ENCODE data around the gene MTCL1. TPM values are rescaled to one million over a fixed set of nuclear protein-coding genes. Genes with fewer than 3 reads are reported as not detected.

The MTCL1 gene
- total and polyA plus RNA-seq, 2 of the 8 experiments (the other 6 are each of a cell fraction or from before 2014, with no cell fraction given), result 16.6 to 60.8 TPM

GRCh38 chr18:8777846-8778245 is 72.5 kb downstream of the MTCL1 start:
- CTCF ChIA-PET (ENCODE audit: partially characterized antibody), result interaction anchor here (1.0 to 7.0 kb wide), 5 partner anchors 11 to 210 kb away, joined by 3 to 32 read pairs (median 4); no protein-coding TSS in a partner anchor
- no peak for TF ChIP-seq TBP (IDR thresholded peaks at IDR 0.05; ENCODE audit: low read depth, low read length)
- TF ChIP-seq RXRA (IDR thresholded peaks at IDR 0.05; ENCODE audit: insufficient read depth, low read depth, low read length), result no peak
- no peak for TF ChIP-seq CBX5 (IDR thresholded peaks at IDR 0.05; ENCODE audit: low read depth, low read length)
- no peak for TF ChIP-seq ATF2 (IDR thresholded peaks at IDR 0.05; ENCODE audit: low read length)
- TF ChIP-seq SIRT6 (IDR thresholded peaks at IDR 0.05; ENCODE audit: low read length), result no peak
- no peak for TF ChIP-seq KDM1A (IDR thresholded peaks at IDR 0.05; ENCODE audit: borderline replicate concordance, low read length)
- no peak for TF ChIP-seq CTBP2 (IDR thresholded peaks at IDR 0.05; ENCODE audit: borderline replicate concordance, insufficient read depth, insufficient read length, low read length)
- TF ChIP-seq TEAD4 (IDR thresholded peaks at IDR 0.05; ENCODE audit: low read depth, low read length), result no peak
- TF ChIP-seq RNF2 (IDR thresholded peaks at IDR 0.05; ENCODE audit: borderline replicate concordance, low read depth, low read length, missing control alignments, poor library complexity, severe bottlenecking), result no peak
- no peak for TF ChIP-seq E2F6 (IDR thresholded peaks at IDR 0.05)
- TF ChIP-seq HDAC6 (IDR thresholded peaks at IDR 0.05; ENCODE audit: low read depth, low read length), result no peak

More at GRCh38 chr18:8777846-8778245, 72.5 kb downstream of the MTCL1 start:
- peaks cover 0 to 8% (median 1%) of the 10 kb centered on the region in 4 experiments; a peak in 4 of 8 replicates for H3K36me3 ChIP-seq (ENCODE audit: control insufficient read depth in 2 of 4, insufficient read depth in 4 of 4, low read length in 3 of 4)
- no peaks in the 10 kb centered on the region; the same call in 1 of the 2 replicates for H3K23me2 ChIP-seq (ENCODE audit: low read depth, low read length)
- FAIRE-seq (no peak), DNase-seq (ENCODE audit: low read depth in 1 of 2, low spot score in 2 of 2) (no peak)
- no peaks in the 10 kb centered on the region for H3K27me3 ChIP-seq (replicated peaks in 1 of 4; ENCODE audit: control insufficient read depth in 3 of 4, extremely low read depth in 1 of 4, insufficient read depth in 3 of 4, low read length in 3 of 4)
- H3K23ac ChIP-seq (ENCODE audit: insufficient read length), result no peak overlapping the region
- no peak overlapping the region for H3K4me3 ChIP-seq (ENCODE audit: extremely low read depth in 1 of 4, insufficient read depth in 2 of 4, low read depth in 3 of 4, low read length in 4 of 4)
- H3K18ac ChIP-seq (ENCODE audit: extremely low read depth, low read length), result no peak overlapping the region
- no peak overlapping the region for H4K8ac ChIP-seq (ENCODE audit: extremely low read depth, insufficient read depth, low read length)
- no peak overlapping the region for H4K5ac ChIP-seq (ENCODE audit: insufficient read length, low read depth, low read length)
- no peaks in the 10 kb centered on the region for H4K20me1 ChIP-seq (replicated peaks in 1 of 2; ENCODE audit: control insufficient read depth in 1 of 2, insufficient read depth in 2 of 2, low read length in 2 of 2)
- H3K14ac ChIP-seq (ENCODE audit: insufficient read length), result no peak overlapping the region
- WGBS, 2 experiments (ENCODE audit: extremely low coverage in 1 of 2, insufficient coverage in 1 of 2, insufficient read length in 1 of 2, insufficient replicate concordance in 2 of 2, low coverage in 1 of 2, low lambda C conversion rate in 2 of 2, missing lambda C conversion rate in 1 of 2), result 86% methylated on average over 3 of the region's 3 CpGs; no CpG with 5 or more reads in 1 of the 2 experiments
- no peak overlapping the region for H3K56ac ChIP-seq (replicated peaks; ENCODE audit: insufficient read length, low read depth, low read length)
- no peak overlapping the region for H2AK5ac ChIP-seq (ENCODE audit: low read depth, low read length)
- H2BK15ac ChIP-seq (ENCODE audit: low read length), result no peak overlapping the region
- H2BK120ac ChIP-seq (replicated peaks; ENCODE audit: low read depth, low read length), result no peak overlapping the region
- no peaks in the 10 kb centered on the region for H3K79me2 ChIP-seq (ENCODE audit: control insufficient read depth in 1 of 2, insufficient read depth in 2 of 2, low read length in 2 of 2)
- no peaks in the 10 kb centered on the region for H3K79me1 ChIP-seq (ENCODE audit: low read depth, low read length)
- no peak overlapping the region for H2BK5ac ChIP-seq (ENCODE audit: low read depth, low read length)
- no peak overlapping the region; the same call in 1 of the 2 replicates for H2BK12ac ChIP-seq (ENCODE audit: low read depth, low read length)
- H3K4me2 ChIP-seq (ENCODE audit: insufficient read depth in 1 of 2, low read depth in 2 of 2, low read length in 2 of 2), result no peak overlapping the region
- H3K4me1 ChIP-seq (replicated peaks in 1 of 4; ENCODE audit: control insufficient read depth in 3 of 4, insufficient read depth in 4 of 4, low read length in 3 of 4), result peaks cover 0 to 6% (median under 1%) of the 10 kb centered on the region in 4 experiments; a peak in 4 of 7 replicates
- H2BK20ac ChIP-seq (ENCODE audit: low read length), result no peak overlapping the region
- H3K9ac ChIP-seq (replicated peaks in 1 of 4; ENCODE audit: extremely low read depth in 1 of 4, low read depth in 3 of 4, low read length in 3 of 4), result no peak overlapping the region
- H2AFZ ChIP-seq (ENCODE audit: low read length), result no peak overlapping the region
- POLR2A ChIA-PET (ENCODE audit: partially characterized antibody), result interaction anchor here (0.6 to 1.8 kb wide), 4 partner anchors 7 to 1292 kb away, joined by 3 to 5 read pairs (median 4); no protein-coding TSS in a partner anchor
- no peak overlapping the region for H3K27ac ChIP-seq (ENCODE audit: low read depth, low read length)
- no peaks in the 10 kb centered on the region for H3K9me3 ChIP-seq (ENCODE audit: insufficient read depth in 2 of 2, low read depth in 1 of 2, low read length in 1 of 2)
- H4K91ac ChIP-seq (replicated peaks; ENCODE audit: insufficient read length, low read length), result no peak overlapping the region
- H3K4ac ChIP-seq (replicated peaks; ENCODE audit: insufficient read length, low read depth, low read length), result no peak overlapping the region
